Measurements from ENCODE around the gene MAL.

The MAL gene

DNA sequence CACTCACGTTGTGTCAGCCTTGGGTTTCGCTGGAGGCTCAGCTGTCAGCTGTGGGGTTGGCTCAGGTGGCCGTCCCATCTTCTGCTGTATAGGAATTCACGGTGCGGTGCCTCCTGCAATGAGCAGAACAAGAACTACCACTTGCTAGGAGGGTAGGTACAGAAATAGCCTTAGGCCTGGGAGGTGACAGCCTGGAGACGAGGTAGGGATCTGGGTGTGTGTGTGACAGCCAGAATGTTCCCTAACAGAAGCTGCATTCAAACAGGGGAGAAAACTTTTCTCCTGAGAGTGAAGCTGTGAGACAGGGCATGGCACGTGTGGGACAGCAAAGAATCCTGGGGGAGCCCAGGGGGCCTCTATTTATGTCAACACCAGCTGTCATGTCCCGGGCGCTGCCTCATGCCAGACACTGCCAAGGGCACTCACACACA is 8.4 kb upstream of the MAL start:
- CTCF ChIA-PET = interaction anchor here (0.9 kb wide), 1 partner anchor 13 kb away, joined by 4 read pairs; no protein-coding TSS in a partner anchor
- no peak for DNase-seq (ENCODE audit: extremely low spot score)
- POLR2A ChIA-PET = no interaction called here
- TF ChIP-seq BHLHE40 (IDR thresholded peaks at IDR 0.05; ENCODE audit: borderline replicate concordance) (no peak), L3MBTL2 (conservative IDR thresholded peaks at IDR 0.05) (no peak), NFRKB (IDR thresholded peaks at IDR 0.05) (no peak), PKNOX1 (IDR thresholded peaks at IDR 0.05) (no peak), HDGF (IDR thresholded peaks at IDR 0.05; ENCODE audit: borderline replicate concordance) (no peak), CTBP1 (IDR thresholded peaks at IDR 0.05; ENCODE audit: borderline replicate concordance) (no peak), LEF1 (IDR thresholded peaks at IDR 0.05; ENCODE audit: borderline replicate concordance) (no peak), ARNT (IDR thresholded peaks at IDR 0.05) (no peak), TARDBP (IDR thresholded peaks at IDR 0.05) (no peak), FOXA1 (IDR thresholded peaks at IDR 0.05) (no peak), FOXK2 (IDR thresholded peaks at IDR 0.05) (no peak), SUZ12 (IDR thresholded peaks at IDR 0.05) (no peak), SP1 (IDR thresholded peaks at IDR 0.05) (no peak), ZNF384 (IDR thresholded peaks at IDR 0.05) (no peak), FOXM1 (IDR thresholded peaks at IDR 0.05; ENCODE audit: borderline replicate concordance) (no peak), ELF4 (IDR thresholded peaks at IDR 0.05) (no peak)

DNA sequence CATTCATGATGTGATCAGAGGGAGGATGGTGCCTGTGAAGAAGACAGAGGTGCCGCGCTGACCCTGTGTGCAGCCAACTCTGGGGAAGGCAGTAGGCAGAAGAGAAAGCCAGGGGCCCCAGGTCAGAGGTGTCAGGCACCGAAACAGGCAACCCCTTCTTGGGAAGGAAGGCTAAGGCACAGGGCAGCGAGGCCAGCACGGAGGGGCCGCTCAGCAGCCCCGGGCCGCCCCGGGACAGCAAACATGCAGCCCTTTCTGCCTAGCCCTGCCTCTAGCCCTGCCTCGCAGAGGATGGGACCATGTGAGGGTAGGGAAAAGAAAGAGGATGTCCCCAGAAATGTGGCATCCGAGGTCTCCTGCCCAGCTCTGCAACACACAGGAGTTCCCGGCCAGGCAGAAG is 7.7 kb upstream of the MAL start:
- no peak for TF ChIP-seq HDGF (IDR thresholded peaks at IDR 0.05; ENCODE audit: borderline replicate concordance)
- TF ChIP-seq TARDBP (IDR thresholded peaks at IDR 0.05) = no peak
- TF ChIP-seq FOXK2 (IDR thresholded peaks at IDR 0.05) = no peak
- no peak for TF ChIP-seq FOXM1 (IDR thresholded peaks at IDR 0.05; ENCODE audit: borderline replicate concordance)
- TF ChIP-seq BHLHE40 (IDR thresholded peaks at IDR 0.05; ENCODE audit: borderline replicate concordance) = no peak
- ChIA-PET POLR2A (no interaction called here), CTCF (no interaction called here)
- DNase-seq (ENCODE audit: extremely low spot score) = no peak

GRCh38 chr2:95018301-95018700 is 7.2 kb upstream of the MAL start:
- TF ChIP-seq NFRKB (IDR thresholded peaks at IDR 0.05) = no peak
- TF ChIP-seq BHLHE40 (IDR thresholded peaks at IDR 0.05; ENCODE audit: borderline replicate concordance) = no peak
- TF ChIP-seq CTBP1 (IDR thresholded peaks at IDR 0.05; ENCODE audit: borderline replicate concordance) = no peak
- ChIA-PET CTCF (no interaction called here), POLR2A (no interaction called here)
- DNase-seq (ENCODE audit: extremely low spot score) = no peak

DNA sequence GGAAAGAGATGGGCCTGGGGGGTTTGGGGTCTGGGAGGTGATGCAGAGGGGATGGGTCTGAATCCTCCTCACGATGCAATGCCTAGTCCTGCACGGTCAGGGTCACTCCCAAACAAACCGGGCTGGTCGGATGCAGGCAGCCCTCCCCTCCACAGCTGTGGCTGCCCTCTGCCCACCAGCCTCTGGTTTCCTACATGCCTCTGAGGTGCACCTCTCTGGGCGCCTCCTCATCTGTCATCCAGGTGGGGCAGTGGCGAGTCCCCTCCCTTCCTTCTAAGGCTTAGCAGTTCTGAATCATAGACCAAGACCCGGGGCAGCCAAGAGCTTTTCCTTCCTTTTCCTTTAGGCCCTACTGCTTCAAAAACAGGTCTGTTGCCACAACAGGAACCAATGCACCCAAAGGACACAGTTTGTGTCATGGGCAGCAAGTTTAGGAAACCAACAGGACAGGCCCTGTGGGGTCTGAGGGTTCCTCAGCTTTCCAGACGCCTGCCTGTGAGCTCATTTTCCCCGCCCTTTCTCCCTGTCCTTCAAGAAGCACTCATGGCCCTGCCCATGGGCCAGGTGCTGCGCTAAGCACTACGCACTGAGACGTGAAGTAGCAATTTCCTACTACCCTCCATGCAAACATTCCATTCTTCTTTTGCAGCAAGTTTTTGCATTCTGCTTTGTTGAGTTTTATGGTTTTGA is 6.5 kb upstream of the MAL start:
- ChIA-PET CTCF (interaction anchor here (0.5 to 0.8 kb wide), 2 partner anchors 75 to 97 kb away, joined by 3 to 4 read pairs; no protein-coding TSS in a partner anchor), POLR2A (no interaction called here)
- DNase-seq (ENCODE audit: extremely low spot score) = no peak
- TF ChIP-seq ZNF384 (IDR thresholded peaks at IDR 0.05) (no peak), SUZ12 (IDR thresholded peaks at IDR 0.05) (no peak), FOXA1 (IDR thresholded peaks at IDR 0.05) (no peak), FOXM1 (IDR thresholded peaks at IDR 0.05; ENCODE audit: borderline replicate concordance) (no peak), TARDBP (IDR thresholded peaks at IDR 0.05) (no peak), BHLHE40 (IDR thresholded peaks at IDR 0.05; ENCODE audit: borderline replicate concordance) (no peak), FOXK2 (IDR thresholded peaks at IDR 0.05) (no peak), CTBP1 (IDR thresholded peaks at IDR 0.05; ENCODE audit: borderline replicate concordance) (no peak), ELF4 (IDR thresholded peaks at IDR 0.05) (no peak), L3MBTL2 (conservative IDR thresholded peaks at IDR 0.05) (no peak), SP1 (IDR thresholded peaks at IDR 0.05) (no peak), ARNT (IDR thresholded peaks at IDR 0.05) (no peak), PKNOX1 (IDR thresholded peaks at IDR 0.05) (no peak), NFRKB (IDR thresholded peaks at IDR 0.05) (no peak), LEF1 (IDR thresholded peaks at IDR 0.05; ENCODE audit: borderline replicate concordance) (no peak), HDGF (IDR thresholded peaks at IDR 0.05; ENCODE audit: borderline replicate concordance) (no peak)

GRCh38 chr2:95019572-95019971 is 5.9 kb upstream of the MAL start:
- no peak for DNase-seq (ENCODE audit: extremely low spot score)
- ChIA-PET CTCF (interaction anchor here (0.5 to 0.8 kb wide), 2 partner anchors 76 to 96 kb away, joined by 3 to 4 read pairs; no protein-coding TSS in a partner anchor), POLR2A (no interaction called here)
- no peak for TF ChIP-seq FOXM1 (IDR thresholded peaks at IDR 0.05; ENCODE audit: borderline replicate concordance)
- TF ChIP-seq CTBP1 (IDR thresholded peaks at IDR 0.05; ENCODE audit: borderline replicate concordance) = no peak
- TF ChIP-seq FOXK2 (IDR thresholded peaks at IDR 0.05) = no peak
- no peak for TF ChIP-seq FOXA1 (IDR thresholded peaks at IDR 0.05)
- no peak for TF ChIP-seq ZNF384 (IDR thresholded peaks at IDR 0.05)
- TF ChIP-seq PKNOX1 (IDR thresholded peaks at IDR 0.05) = no peak
- TF ChIP-seq SUZ12 (IDR thresholded peaks at IDR 0.05) = no peak
- no peak for TF ChIP-seq BHLHE40 (IDR thresholded peaks at IDR 0.05; ENCODE audit: borderline replicate concordance)
- TF ChIP-seq SP1 (IDR thresholded peaks at IDR 0.05) = no peak

DNA sequence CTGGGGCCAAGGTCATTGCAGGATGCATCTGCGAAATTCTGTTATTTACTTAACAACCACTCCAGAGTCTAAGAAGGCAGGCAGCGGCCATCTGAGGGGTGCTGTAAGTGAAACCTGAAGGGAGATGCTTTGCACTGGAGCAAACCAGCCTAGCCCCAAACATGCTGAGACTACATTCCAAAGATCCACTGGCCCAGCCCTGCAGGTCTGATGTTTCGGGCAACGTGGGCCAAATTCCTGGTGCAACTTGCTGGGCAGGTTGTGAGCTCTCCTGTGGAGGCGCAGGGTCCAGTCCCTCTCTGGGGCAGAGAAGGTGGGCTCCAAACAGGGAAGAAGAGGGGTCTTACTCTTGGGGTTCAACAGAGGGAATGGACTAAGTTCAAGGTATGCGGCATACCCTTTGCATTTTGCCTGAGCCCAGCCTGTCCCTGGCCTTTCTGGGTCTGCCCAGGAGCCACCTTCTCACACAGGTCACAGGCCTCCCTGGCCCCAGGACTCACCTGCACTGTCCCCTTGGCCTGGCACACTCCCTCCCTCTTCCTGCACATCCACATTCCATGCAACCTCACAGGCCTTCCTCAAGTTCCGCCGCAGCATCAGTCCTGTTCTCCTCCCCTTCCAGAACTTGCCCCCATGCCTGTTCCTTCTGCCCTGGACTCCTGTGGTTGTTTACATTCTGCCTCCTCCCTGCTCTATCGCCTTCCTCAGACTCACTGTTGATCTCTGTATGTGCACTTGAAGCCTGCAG is 5.1 kb upstream of the MAL start:
- CTCF ChIA-PET = no interaction called here
- DNase-seq (ENCODE audit: extremely low spot score) = no peak
- POLR2A ChIA-PET = no interaction called here
- TF ChIP-seq FOXA1 (IDR thresholded peaks at IDR 0.05) (no peak), L3MBTL2 (conservative IDR thresholded peaks at IDR 0.05) (no peak), ELF4 (IDR thresholded peaks at IDR 0.05) (no peak), ARNT (IDR thresholded peaks at IDR 0.05) (no peak), PKNOX1 (IDR thresholded peaks at IDR 0.05) (no peak), FOXK2 (IDR thresholded peaks at IDR 0.05) (no peak), SUZ12 (IDR thresholded peaks at IDR 0.05) (no peak), BHLHE40 (IDR thresholded peaks at IDR 0.05; ENCODE audit: borderline replicate concordance) (no peak), ZNF384 (IDR thresholded peaks at IDR 0.05) (no peak), CTBP1 (IDR thresholded peaks at IDR 0.05; ENCODE audit: borderline replicate concordance) (no peak), SP1 (IDR thresholded peaks at IDR 0.05) (no peak), HDGF (IDR thresholded peaks at IDR 0.05; ENCODE audit: borderline replicate concordance) (no peak), TARDBP (IDR thresholded peaks at IDR 0.05) (no peak), NFRKB (IDR thresholded peaks at IDR 0.05) (no peak), FOXM1 (IDR thresholded peaks at IDR 0.05; ENCODE audit: borderline replicate concordance) (no peak), LEF1 (IDR thresholded peaks at IDR 0.05; ENCODE audit: borderline replicate concordance) (no peak)
